Measurements from ENCODE around the gene APOF.
"Not testable (repeated sequence)": the region's sequence is repeated elsewhere in the genome, so short reads cannot be mapped to it uniquely, and the experiment has no call there.

Gene APOF

GRCh38 chr12:56332512-56333196 is 30.0 kb downstream of the APOF start:
- DNase-seq (ENCODE audit: low read depth in 2 of 2) = no peak

- no peak for DNase-seq (ENCODE audit: low read depth in 2 of 2)
Observed at GRCh38 chr12:56330936-56331490, 31.6 kb downstream of the APOF start.

- DNase-seq (ENCODE audit: low read depth in 2 of 2) = no peak
Observed at GRCh38 chr12:56326533-56326932, 36.1 kb downstream of the APOF start.

- DNase-seq (ENCODE audit: low read depth in 2 of 2) = no peak
Observed at GRCh38 chr12:56326126-56326525, 36.5 kb downstream of the APOF start.

GRCh38 chr12:56324206-56324605 is 38.5 kb downstream of the APOF start:
- no peak for DNase-seq (ENCODE audit: low read depth in 2 of 2)

- DNase-seq (ENCODE audit: low read depth in 2 of 2) = not testable (repeated sequence)
Observed at GRCh38 chr12:56321610-56322009, 41.0 kb downstream of the APOF start.

GRCh38 chr12:56321027-56321426 is 41.6 kb downstream of the APOF start:
- DNase-seq (ENCODE audit: low read depth in 2 of 2) = no peak

GRCh38 chr12:56317675-56318074 is 45.0 kb downstream of the APOF start:
- no peak for DNase-seq (ENCODE audit: low read depth in 2 of 2)

- peak; percentile 81 to 90 for DNase-seq (ENCODE audit: low read depth in 2 of 2)
Observed at GRCh38 chr12:56315622-56316473, 46.8 kb downstream of the APOF start, which contains the start of gene CNPY2. TSS of gene CNPY2 (minus strand) at chr12:56315988. CDS start at chr12:56315217, 771 bp downstream.

- no peak for DNase-seq (ENCODE audit: low read depth in 2 of 2)
Observed at GRCh38 chr12:56315249-56315621, 47.4 kb downstream of the APOF start.

GRCh38 chr12:56311003-56311402 is 51.7 kb downstream of the APOF start:
- no peak for DNase-seq (ENCODE audit: low read depth in 2 of 2)

All from activated CD4-positive, alpha-beta T cell treated with anti-CD3 and anti-CD28 coated beads for 24 hours (primary cell).